Neural cell (in vitro differentiated cells): ENCODE measurements around the gene FYB1. TPM values are rescaled to one million over a fixed set of nuclear protein-coding genes. Genes with fewer than 3 reads are reported as not detected.

Source experiments
- H2AFZ ChIP-seq: fragments of 200-600, 300-800 bp; sonication (generic), shearing (Covaris generic); 2 replicates; pipeline ENCODE4 v1.6.0; 2014; ENCODE audit warnings: low read depth, mild to moderate bottlenecking, antibody characterized with exemption, low read length, moderate library complexity
- H3F3A ChIP-seq: fragments of 200-600 bp; shearing (Covaris generic); 2 replicates; pipeline ENCODE4 v1.6.1; 2016; ENCODE audit warnings: mild to moderate bottlenecking, moderate library complexity, mixed read lengths, antibody characterized with exemption, low read length; ENCODE audit not compliant: insufficient read depth, poor library complexity, severe bottlenecking
- H3K27ac ChIP-seq: fragments of 200-600, 300-800 bp; sonication (generic), shearing (Covaris generic); 2 replicates; pipeline ENCODE4 v1.5.1; 2014; ENCODE audit warnings: mild to moderate bottlenecking, low read length, moderate library complexity
- H3K27me3 ChIP-seq: fragments of 300-800, 200-600 bp; sonication (generic), shearing (Covaris generic); 2 replicates; pipeline ENCODE4 v1.6.0; 2014; ENCODE audit warnings: mild to moderate bottlenecking, low read depth, low read length, moderate library complexity; ENCODE audit not compliant: insufficient read depth
- H3K36me3 ChIP-seq: fragments of 300-800, 200-600 bp; sonication (generic), shearing (Covaris generic); 2 replicates; pipeline ENCODE4 v1.5.1; 2014; ENCODE audit warnings: mild to moderate bottlenecking, antibody characterized with exemption, low read length, moderate library complexity; ENCODE audit not compliant: insufficient read depth
- H3K4me2 ChIP-seq: fragments of 300-800, 200-600 bp; sonication (generic), shearing (Covaris generic); 2 replicates; pipeline ENCODE4 v1.6.0; 2014; ENCODE audit warnings: mild to moderate bottlenecking, low read length
- H3K4me3 ChIP-seq: fragments of 300-800, 200-600 bp; sonication (generic), shearing (Covaris generic); 2 replicates; pipeline ENCODE4 v1.5.1; 2014; ENCODE audit warnings: mild to moderate bottlenecking, low read length, moderate library complexity
- H3K79me2 ChIP-seq: fragments of 200-600 bp; shearing (Covaris generic); replicated peaks from 2 replicates; pipeline ENCODE4 v1.6.0; 2014; ENCODE audit warnings: mild to moderate bottlenecking, low read length, moderate library complexity; ENCODE audit not compliant: insufficient read depth
- H3K9ac ChIP-seq: fragments of 300-800, 200-600 bp; sonication (generic), shearing (Covaris generic); 2 replicates; pipeline ENCODE4 v1.6.1; 2016; ENCODE audit warnings: mild to moderate bottlenecking, low read length, mixed read lengths
- H3K9me2 ChIP-seq: fragments of 200-600 bp; shearing (Covaris generic); 2 replicates; pipeline ENCODE4 v1.6.1; 2016; ENCODE audit warnings: mild to moderate bottlenecking, low read length, mixed read lengths; ENCODE audit not compliant: insufficient read depth
- H3K9me3 ChIP-seq: fragments of 200-600, 300-800 bp; sonication (generic), shearing (Covaris generic); 2 replicates; pipeline ENCODE4 v1.6.1; 2016; ENCODE audit warnings: mild to moderate bottlenecking, mixed run types, low read length, moderate library complexity, mixed read lengths
- H4K20me1 ChIP-seq: fragments of 200-600 bp; shearing (Covaris generic); 2 replicates; pipeline ENCODE4 v1.6.1; 2016; ENCODE audit warnings: mild to moderate bottlenecking, mixed run types; ENCODE audit not compliant: insufficient read depth
- CTCF ChIP-seq: fragments of 450-650 bp; IDR thresholded peaks from 2 replicates; pipeline ENCODE4 v1.5.1; 2014; ENCODE audit warnings: antibody characterized with exemption, mild to moderate bottlenecking, moderate library complexity; ENCODE audit not compliant: poor library complexity, severe bottlenecking
- EP300 ChIP-seq: fragments of 450-650 bp; conservative IDR thresholded peaks from 2 replicates; pipeline ENCODE4 v1.6.1; 2014; ENCODE audit warnings: antibody characterized with exemption, mild to moderate bottlenecking, moderate library complexity; ENCODE audit not compliant: poor library complexity, severe bottlenecking
- EZH2 ChIP-seq: fragments of 200-600, 300-800 bp; shearing (Covaris generic), sonication (generic); IDR thresholded peaks from 2 replicates; pipeline ENCODE4 v1.6.1; 2014; ENCODE audit warnings: antibody characterized with exemption, low read length, borderline replicate concordance, mild to moderate bottlenecking; ENCODE audit not compliant: insufficient read depth, poor library complexity, severe bottlenecking
- MXI1 ChIP-seq: fragments of 450-650 bp; conservative IDR thresholded peaks from 2 replicates; pipeline ENCODE4 v1.6.1; 2014; ENCODE audit warnings: antibody characterized with exemption, mild to moderate bottlenecking; ENCODE audit not compliant: poor library complexity, severe bottlenecking
- POLR2AphosphoS5 ChIP-seq: IDR thresholded peaks from 2 replicates; pipeline ENCODE4 v1.6.1; 2012
- RAD21 ChIP-seq: fragments of 450-650 bp; conservative IDR thresholded peaks from 2 replicates; pipeline ENCODE4 v1.6.1; 2014; ENCODE audit warnings: antibody characterized with exemption, mild to moderate bottlenecking, moderate library complexity
- REST ChIP-seq: IDR thresholded peaks from 2 replicates; pipeline ENCODE4 v1.6.1; 2012; ENCODE audit warnings: borderline replicate concordance
- SMC3 ChIP-seq: fragments of 450-650 bp; conservative IDR thresholded peaks from 2 replicates; pipeline ENCODE4 v1.6.1; 2014; ENCODE audit warnings: antibody characterized with exemption, mild to moderate bottlenecking, moderate library complexity; ENCODE audit not compliant: poor library complexity
- TAF1 ChIP-seq: IDR thresholded peaks from 2 replicates; pipeline ENCODE4 v1.6.1; 2012; ENCODE audit warnings: low read depth
- polyA plus RNA-seq: library from polyadenylated mRNA; depleted of rRNA; stranded (reverse); fragments of >200 nt; gene quantifications from 2 replicates; pipeline ENCODE4 v1.2.3, GENCODE V29; 2014

FYB1 gene
- polyA plus RNA-seq, 1 donor from 2014 or later = not detected

DNA sequence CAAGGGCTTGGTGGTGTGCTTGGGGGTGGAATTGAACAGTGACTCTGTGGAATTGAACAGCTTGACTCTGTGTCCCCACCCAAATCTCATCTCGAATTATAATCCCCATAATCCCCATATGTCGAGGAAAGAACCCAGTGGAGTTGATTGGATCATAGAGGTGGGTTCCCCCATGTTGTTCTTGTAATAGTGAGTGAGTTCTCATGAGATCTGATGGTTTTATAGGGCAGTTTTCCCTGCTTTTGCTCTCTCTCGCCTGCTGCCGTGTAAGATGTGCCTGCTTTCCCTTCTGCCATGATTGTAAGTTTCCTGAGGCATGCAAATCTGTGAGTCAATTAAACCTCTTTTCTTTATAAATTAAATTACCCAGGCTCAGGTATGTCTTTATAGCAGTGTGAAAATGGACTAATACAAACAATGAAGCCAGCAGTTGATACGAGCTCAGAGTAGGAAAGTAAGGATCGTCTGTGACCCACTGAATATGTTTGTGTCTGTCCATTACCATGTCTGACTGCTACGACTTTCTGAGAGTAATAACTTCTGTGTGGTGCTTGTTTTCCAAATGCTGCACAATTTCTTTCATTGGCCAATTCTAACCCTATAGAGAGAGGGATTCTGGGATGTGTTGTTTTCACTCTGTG is 127.3 kb downstream of the FYB1 start:
- no peaks in the 10 kb centered on the region for H3K9me2 ChIP-seq
- H3K36me3 ChIP-seq = no peaks in the 10 kb centered on the region
- H2AFZ ChIP-seq = no peak overlapping the region
- H3K4me3 ChIP-seq = no peak overlapping the region
- TF ChIP-seq REST (no peak), EZH2 (no peak), SMC3 (no peak), POLR2AphosphoS5 (no peak), RAD21 (no peak), EP300 (no peak), MXI1 (no peak)
- H3K27ac ChIP-seq = no peak overlapping the region
- no peak overlapping the region for H3K4me2 ChIP-seq
- H3K27me3 ChIP-seq = no peaks in the 10 kb centered on the region
- no peaks in the 10 kb centered on the region for H3K79me2 ChIP-seq
- H4K20me1 ChIP-seq = no peaks in the 10 kb centered on the region
- H3K9me3 ChIP-seq = no peaks in the 10 kb centered on the region
- no peak overlapping the region for H3K9ac ChIP-seq
- H3F3A ChIP-seq = no peaks in the 10 kb centered on the region

- no peaks in the 10 kb centered on the region for H3K9me2 ChIP-seq
- H3K9ac ChIP-seq = no peak overlapping the region
- no peak overlapping the region for H3K4me2 ChIP-seq
- no peaks in the 10 kb centered on the region for H3F3A ChIP-seq
- no peak overlapping the region for H2AFZ ChIP-seq
- no peaks in the 10 kb centered on the region for H3K27me3 ChIP-seq
- H3K4me3 ChIP-seq = no peak overlapping the region
- no peak overlapping the region for H3K27ac ChIP-seq
- H4K20me1 ChIP-seq = no peaks in the 10 kb centered on the region
- H3K36me3 ChIP-seq = no peaks in the 10 kb centered on the region
- H3K79me2 ChIP-seq = no peaks in the 10 kb centered on the region
- H3K9me3 ChIP-seq = no peaks in the 10 kb centered on the region
- no peak for TF ChIP-seq POLR2AphosphoS5
- no peak for TF ChIP-seq SMC3
- no peak for TF ChIP-seq EZH2
- TF ChIP-seq TAF1 = no peak
- TF ChIP-seq CTCF = no peak
- TF ChIP-seq EP300 = no peak
- TF ChIP-seq MXI1 = no peak
- TF ChIP-seq RAD21 = no peak
- no peak for TF ChIP-seq REST
Observed at GRCh38 chr5:39083968-39084367, 135.4 kb downstream of the FYB1 start.
